Panc1 (cell line): ENCODE results near the gene YY1AP1.
"Not testable (repeated sequence)": the region's sequence is repeated elsewhere in the genome, so short reads cannot be mapped to it uniquely, and the experiment has no call there.

ENCODE experiments used
- POLR2AphosphoS5 ChIP-seq: IDR thresholded peaks from 2 replicates; pipeline ENCODE4 v1.6.1; 2012; ENCODE audit warnings: mild to moderate bottlenecking, low read depth, low read length, moderate library complexity
- TCF7L2 ChIP-seq: IDR thresholded peaks from 2 replicates; pipeline ENCODE4 v1.6.1; 2011; ENCODE audit warnings: mild to moderate bottlenecking, low read depth, low read length, inconsistent platforms
- TF ChIP-seq, protein P1 (sequence below): fragments of 450-650 bp; IDR thresholded peaks from 2 replicates; pipeline ENCODE4 v1.5.1; 2017; ENCODE audit warnings: mild to moderate bottlenecking
- TF ChIP-seq, protein P2 (sequence below), 2 experiments: IDR thresholded peaks; 2 replicates each; pipeline ENCODE4 v1.6.1; 2011 to 2012; ENCODE audit warnings: low read depth in 2 of 2, control low read depth in 1 of 2, low read length in 1 of 2, mild to moderate bottlenecking in 1 of 2, moderate library complexity in 1 of 2; ENCODE audit not compliant: insufficient read depth in 1 of 2

DNA sequence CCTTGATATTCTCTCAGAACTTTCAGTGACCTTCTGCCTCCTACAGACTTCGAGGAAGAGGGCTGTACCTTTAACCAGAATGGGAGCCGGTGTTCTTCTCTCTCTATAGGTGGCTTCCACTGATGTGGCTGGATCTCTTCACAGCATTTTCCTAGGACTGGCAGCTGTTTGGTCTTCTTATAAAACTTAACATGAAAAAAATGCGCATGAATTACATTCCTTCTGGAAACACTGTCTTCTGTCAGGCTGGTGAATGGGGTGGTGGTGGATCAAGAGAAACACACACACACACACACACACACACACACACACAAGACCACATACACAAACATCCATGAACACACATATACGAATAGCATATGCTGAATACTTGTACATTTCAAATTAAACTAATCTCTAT is 27.3 kb downstream of the YY1AP1 start:
- TF ChIP-seq, protein P1, sequence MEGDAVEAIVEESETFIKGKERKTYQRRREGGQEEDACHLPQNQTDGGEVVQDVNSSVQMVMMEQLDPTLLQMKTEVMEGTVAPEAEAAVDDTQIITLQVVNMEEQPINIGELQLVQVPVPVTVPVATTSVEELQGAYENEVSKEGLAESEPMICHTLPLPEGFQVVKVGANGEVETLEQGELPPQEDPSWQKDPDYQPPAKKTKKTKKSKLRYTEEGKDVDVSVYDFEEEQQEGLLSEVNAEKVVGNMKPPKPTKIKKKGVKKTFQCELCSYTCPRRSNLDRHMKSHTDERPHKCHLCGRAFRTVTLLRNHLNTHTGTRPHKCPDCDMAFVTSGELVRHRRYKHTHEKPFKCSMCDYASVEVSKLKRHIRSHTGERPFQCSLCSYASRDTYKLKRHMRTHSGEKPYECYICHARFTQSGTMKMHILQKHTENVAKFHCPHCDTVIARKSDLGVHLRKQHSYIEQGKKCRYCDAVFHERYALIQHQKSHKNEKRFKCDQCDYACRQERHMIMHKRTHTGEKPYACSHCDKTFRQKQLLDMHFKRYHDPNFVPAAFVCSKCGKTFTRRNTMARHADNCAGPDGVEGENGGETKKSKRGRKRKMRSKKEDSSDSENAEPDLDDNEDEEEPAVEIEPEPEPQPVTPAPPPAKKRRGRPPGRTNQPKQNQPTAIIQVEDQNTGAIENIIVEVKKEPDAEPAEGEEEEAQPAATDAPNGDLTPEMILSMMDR, result not testable (repeated sequence)
- TF ChIP-seq POLR2AphosphoS5, TCF7L2: not testable (repeated sequence)
- TF ChIP-seq, protein P2, sequence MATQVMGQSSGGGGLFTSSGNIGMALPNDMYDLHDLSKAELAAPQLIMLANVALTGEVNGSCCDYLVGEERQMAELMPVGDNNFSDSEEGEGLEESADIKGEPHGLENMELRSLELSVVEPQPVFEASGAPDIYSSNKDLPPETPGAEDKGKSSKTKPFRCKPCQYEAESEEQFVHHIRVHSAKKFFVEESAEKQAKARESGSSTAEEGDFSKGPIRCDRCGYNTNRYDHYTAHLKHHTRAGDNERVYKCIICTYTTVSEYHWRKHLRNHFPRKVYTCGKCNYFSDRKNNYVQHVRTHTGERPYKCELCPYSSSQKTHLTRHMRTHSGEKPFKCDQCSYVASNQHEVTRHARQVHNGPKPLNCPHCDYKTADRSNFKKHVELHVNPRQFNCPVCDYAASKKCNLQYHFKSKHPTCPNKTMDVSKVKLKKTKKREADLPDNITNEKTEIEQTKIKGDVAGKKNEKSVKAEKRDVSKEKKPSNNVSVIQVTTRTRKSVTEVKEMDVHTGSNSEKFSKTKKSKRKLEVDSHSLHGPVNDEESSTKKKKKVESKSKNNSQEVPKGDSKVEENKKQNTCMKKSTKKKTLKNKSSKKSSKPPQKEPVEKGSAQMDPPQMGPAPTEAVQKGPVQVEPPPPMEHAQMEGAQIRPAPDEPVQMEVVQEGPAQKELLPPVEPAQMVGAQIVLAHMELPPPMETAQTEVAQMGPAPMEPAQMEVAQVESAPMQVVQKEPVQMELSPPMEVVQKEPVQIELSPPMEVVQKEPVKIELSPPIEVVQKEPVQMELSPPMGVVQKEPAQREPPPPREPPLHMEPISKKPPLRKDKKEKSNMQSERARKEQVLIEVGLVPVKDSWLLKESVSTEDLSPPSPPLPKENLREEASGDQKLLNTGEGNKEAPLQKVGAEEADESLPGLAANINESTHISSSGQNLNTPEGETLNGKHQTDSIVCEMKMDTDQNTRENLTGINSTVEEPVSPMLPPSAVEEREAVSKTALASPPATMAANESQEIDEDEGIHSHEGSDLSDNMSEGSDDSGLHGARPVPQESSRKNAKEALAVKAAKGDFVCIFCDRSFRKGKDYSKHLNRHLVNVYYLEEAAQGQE (IDR thresholded peaks at IDR 0.05; ENCODE audit: insufficient read depth in 1 of 2, low read depth in 2 of 2, low read length in 1 of 2), result not testable (repeated sequence)
